GM23338 (cell line): Measurements from ENCODE around the gene CSTPP1. TPM values are rescaled to one million over a fixed set of nuclear protein-coding genes. Genes with fewer than 3 reads are reported as not detected.

Experiments
- ATAC-seq: fragments of 200-7000 bp; cut with Tn5 transposase; 3 replicates; pipeline ENCODE4 v1.9.1; 2020
- DNase-seq: peaks from one replicate; pipeline ENCODE4 v3.0.0-alpha.2; 2015; ENCODE audit warnings: low spot score
- H2AFZ ChIP-seq: fragments of 200-600 bp; sonication (generic); 2 replicates; pipeline ENCODE4 v1.8.0; 2016; ENCODE audit warnings: antibody characterized with exemption, mild to moderate bottlenecking, moderate library complexity
- H3F3A ChIP-seq: fragments of 200-600 bp; sonication (generic); replicated peaks from 2 replicates; pipeline ENCODE4 v1.8.0; 2017; ENCODE audit warnings: antibody characterized with exemption, mixed run types, low read depth
- H3K27ac ChIP-seq: fragments of 200-600 bp; sonication (generic); 2 replicates; pipeline ENCODE4 v1.6.1; 2016; ENCODE audit warnings: low read depth
- H3K27me3 ChIP-seq: fragments of 200-600 bp; sonication (generic); 2 replicates; pipeline ENCODE4 v1.8.0; 2016; ENCODE audit warnings: mild to moderate bottlenecking, mixed run types, moderate library complexity; ENCODE audit not compliant: insufficient read depth
- H3K36me3 ChIP-seq: fragments of 200-600 bp; sonication (generic); 2 replicates; pipeline ENCODE4 v1.8.0; 2016; ENCODE audit warnings: mild to moderate bottlenecking; ENCODE audit not compliant: insufficient read depth
- H3K4me1 ChIP-seq: fragments of 200-600 bp; sonication (generic); 2 replicates; pipeline ENCODE4 v1.8.0; 2016; ENCODE audit warnings: mild to moderate bottlenecking, moderate library complexity; ENCODE audit not compliant: insufficient read depth
- H3K4me2 ChIP-seq: fragments of 200-600 bp; sonication (generic); 2 replicates; pipeline ENCODE4 v1.7.1; 2017; ENCODE audit warnings: mixed run types
- H3K4me3 ChIP-seq: fragments of 200-600 bp; sonication (generic); 2 replicates; pipeline ENCODE4 v1.6.1; 2016; ENCODE audit warnings: mixed run types
- H3K79me2 ChIP-seq: fragments of 200-600 bp; sonication (generic); replicated peaks from 2 replicates; pipeline ENCODE4 v1.8.0; 2017; ENCODE audit warnings: mild to moderate bottlenecking; ENCODE audit not compliant: insufficient read depth
- H3K9me2 ChIP-seq: fragments of 200-600 bp; sonication (generic); 2 replicates; pipeline ENCODE4 v1.8.0; 2017; ENCODE audit not compliant: insufficient read depth
- H4K20me1 ChIP-seq: fragments of 200-600 bp; sonication (generic); replicated peaks from 2 replicates; pipeline ENCODE4 v1.8.0; 2017; ENCODE audit warnings: mild to moderate bottlenecking; ENCODE audit not compliant: insufficient read depth
- H3K27ac Mint-ChIP-seq: 2 replicates; pipeline ENCODE4 v1.8.0; 2020; ENCODE audit warnings: inconsistent platforms, mild to moderate bottlenecking, moderate library complexity, mixed read lengths
- H3K27me3 Mint-ChIP-seq: 3 replicates; pipeline ENCODE4 v1.8.0; 2022; ENCODE audit warnings: low read depth, mild to moderate bottlenecking, moderate library complexity, mixed read lengths, inconsistent platforms; ENCODE audit not compliant: insufficient read depth, poor library complexity
- H3K36me3 Mint-ChIP-seq: 3 replicates; pipeline ENCODE4 v1.8.0; 2021; ENCODE audit warnings: low read depth, mild to moderate bottlenecking, inconsistent platforms, moderate library complexity, mixed read lengths
- H3K4me1 Mint-ChIP-seq: 3 replicates; pipeline ENCODE4 v1.8.0; 2020; ENCODE audit warnings: mild to moderate bottlenecking, inconsistent platforms, mixed read lengths
- H3K4me3 Mint-ChIP-seq: 3 replicates; pipeline ENCODE4 v1.8.0; 2021; ENCODE audit warnings: moderate library complexity, mild to moderate bottlenecking, inconsistent platforms, mixed read lengths
- H3K9me3 Mint-ChIP-seq: 3 replicates; pipeline ENCODE4 v1.8.0; 2020; ENCODE audit warnings: moderate library complexity, mild to moderate bottlenecking, inconsistent platforms, mixed read lengths
- CREB1 ChIP-seq: fragments of 250-450 bp; sonication (Bioruptor Pico); IDR thresholded peaks from 2 replicates; pipeline ENCODE4 v1.5.0; 2020; ENCODE audit warnings: low read depth, mild to moderate bottlenecking, moderate library complexity
- EZH2phosphoT487 ChIP-seq: fragments of 200-600 bp; sonication (generic); IDR thresholded peaks from one replicate; pipeline ENCODE4 v1.8.1; 2018; ENCODE audit warnings: antibody characterized with exemption; ENCODE audit not compliant: unreplicated experiment
- JUNB ChIP-seq: IDR thresholded peaks from one replicate; pipeline ENCODE4 v1.6.1; 2016; ENCODE audit warnings: antibody characterized with exemption; ENCODE audit not compliant: unreplicated experiment
- STAT1 ChIP-seq: IDR thresholded peaks from one replicate; pipeline ENCODE4 v1.6.1; 2016; ENCODE audit warnings: antibody characterized with exemption; ENCODE audit not compliant: unreplicated experiment
- polyA plus RNA-seq: library from polyadenylated mRNA; unstranded; fragments of >200 nt; fragmentation: Nextera tagmentation; extraction: Ambion mirVana; gene quantifications from 2 replicates; pipeline ENCODE4 v1.2.1, GENCODE V29; 2016
- total RNA-seq: library from RNA; depleted of rRNA; stranded (reverse); fragments of >200 nt; shearing (Covaris generic); gene quantifications from 2 replicates; pipeline ENCODE4 v1.2.3, GENCODE V29; 2014
- TF ChIP-seq, protein P1 (sequence below): IDR thresholded peaks from one replicate; pipeline ENCODE4 v1.6.1; 2018; ENCODE audit warnings: antibody characterized with exemption; ENCODE audit not compliant: unreplicated experiment
- TF ChIP-seq, protein P2 (sequence below), 2 experiments: fragments of 200-600 bp in 1 of 2; sonication (generic) in 1 of 2; conservative IDR thresholded peaks; 2 replicates each; pipeline versions ENCODE4 v1.5.1 to v1.6.1; 2016 to 2017; ENCODE audit warnings: antibody characterized with exemption in 2 of 2, low read depth in 2 of 2, mild to moderate bottlenecking in 2 of 2, moderate library complexity in 1 of 2
- TF ChIP-seq, protein P3 (sequence below): IDR thresholded peaks from 2 replicates; pipeline ENCODE4 v1.6.1; 2016; ENCODE audit warnings: antibody characterized with exemption
- TF ChIP-seq, protein P4 (sequence below): fragments of 250-450 bp; sonication (Bioruptor Pico); IDR thresholded peaks from 2 replicates; pipeline ENCODE4 v1.5.0; 2020; ENCODE audit warnings: mild to moderate bottlenecking, moderate library complexity

Gene CSTPP1
- total and polyA plus RNA-seq, 2 experiments from 2014 or later, result 23.5 to 42.6 TPM

DNA sequence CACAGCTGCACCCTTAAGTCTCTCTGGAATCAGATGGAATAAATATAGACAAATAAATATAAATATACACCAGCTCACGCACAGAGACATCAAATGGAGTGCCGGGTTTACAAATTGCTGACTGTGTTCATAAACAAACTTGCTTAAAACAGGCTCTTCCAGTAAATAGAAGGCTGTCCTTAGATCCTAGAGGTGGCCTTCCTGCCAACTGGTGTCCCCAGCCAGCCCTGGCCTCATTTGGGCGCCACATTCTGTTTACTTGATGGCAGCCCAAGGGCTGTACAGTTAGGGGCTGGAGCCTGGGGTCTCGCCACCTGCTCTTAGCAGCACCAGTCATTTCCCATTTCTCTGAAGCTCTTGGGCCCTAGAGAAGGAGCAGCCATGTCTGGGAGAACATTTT is 219.3 kb downstream of the CSTPP1 start:
- ATAC-seq, result no peak
- Histone ChIP-seq H3K27me3 (no peaks in the 10 kb centered on the region), H3K27ac (no peak overlapping the region), H3K4me3 (no peak overlapping the region), H2AFZ (no peak overlapping the region), H4K20me1 (no peaks in the 10 kb centered on the region; the same call in 1 of the 2 replicates), H3K36me3 (no peaks in the 10 kb centered on the region), H3K9me2 (no peaks in the 10 kb centered on the region), H3K4me1 (peaks cover 6% of the 10 kb centered on the region), H3K79me2 (no peaks in the 10 kb centered on the region), H3F3A (no peaks in the 10 kb centered on the region), H3K4me2 (no peak overlapping the region)
- TF ChIP-seq, protein P1, sequence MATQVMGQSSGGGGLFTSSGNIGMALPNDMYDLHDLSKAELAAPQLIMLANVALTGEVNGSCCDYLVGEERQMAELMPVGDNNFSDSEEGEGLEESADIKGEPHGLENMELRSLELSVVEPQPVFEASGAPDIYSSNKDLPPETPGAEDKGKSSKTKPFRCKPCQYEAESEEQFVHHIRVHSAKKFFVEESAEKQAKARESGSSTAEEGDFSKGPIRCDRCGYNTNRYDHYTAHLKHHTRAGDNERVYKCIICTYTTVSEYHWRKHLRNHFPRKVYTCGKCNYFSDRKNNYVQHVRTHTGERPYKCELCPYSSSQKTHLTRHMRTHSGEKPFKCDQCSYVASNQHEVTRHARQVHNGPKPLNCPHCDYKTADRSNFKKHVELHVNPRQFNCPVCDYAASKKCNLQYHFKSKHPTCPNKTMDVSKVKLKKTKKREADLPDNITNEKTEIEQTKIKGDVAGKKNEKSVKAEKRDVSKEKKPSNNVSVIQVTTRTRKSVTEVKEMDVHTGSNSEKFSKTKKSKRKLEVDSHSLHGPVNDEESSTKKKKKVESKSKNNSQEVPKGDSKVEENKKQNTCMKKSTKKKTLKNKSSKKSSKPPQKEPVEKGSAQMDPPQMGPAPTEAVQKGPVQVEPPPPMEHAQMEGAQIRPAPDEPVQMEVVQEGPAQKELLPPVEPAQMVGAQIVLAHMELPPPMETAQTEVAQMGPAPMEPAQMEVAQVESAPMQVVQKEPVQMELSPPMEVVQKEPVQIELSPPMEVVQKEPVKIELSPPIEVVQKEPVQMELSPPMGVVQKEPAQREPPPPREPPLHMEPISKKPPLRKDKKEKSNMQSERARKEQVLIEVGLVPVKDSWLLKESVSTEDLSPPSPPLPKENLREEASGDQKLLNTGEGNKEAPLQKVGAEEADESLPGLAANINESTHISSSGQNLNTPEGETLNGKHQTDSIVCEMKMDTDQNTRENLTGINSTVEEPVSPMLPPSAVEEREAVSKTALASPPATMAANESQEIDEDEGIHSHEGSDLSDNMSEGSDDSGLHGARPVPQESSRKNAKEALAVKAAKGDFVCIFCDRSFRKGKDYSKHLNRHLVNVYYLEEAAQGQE, result no peak
- TF ChIP-seq CREB1 (CRISPR knock-in tag) (no peak), STAT1 (no peak)
- TF ChIP-seq, protein P2, sequence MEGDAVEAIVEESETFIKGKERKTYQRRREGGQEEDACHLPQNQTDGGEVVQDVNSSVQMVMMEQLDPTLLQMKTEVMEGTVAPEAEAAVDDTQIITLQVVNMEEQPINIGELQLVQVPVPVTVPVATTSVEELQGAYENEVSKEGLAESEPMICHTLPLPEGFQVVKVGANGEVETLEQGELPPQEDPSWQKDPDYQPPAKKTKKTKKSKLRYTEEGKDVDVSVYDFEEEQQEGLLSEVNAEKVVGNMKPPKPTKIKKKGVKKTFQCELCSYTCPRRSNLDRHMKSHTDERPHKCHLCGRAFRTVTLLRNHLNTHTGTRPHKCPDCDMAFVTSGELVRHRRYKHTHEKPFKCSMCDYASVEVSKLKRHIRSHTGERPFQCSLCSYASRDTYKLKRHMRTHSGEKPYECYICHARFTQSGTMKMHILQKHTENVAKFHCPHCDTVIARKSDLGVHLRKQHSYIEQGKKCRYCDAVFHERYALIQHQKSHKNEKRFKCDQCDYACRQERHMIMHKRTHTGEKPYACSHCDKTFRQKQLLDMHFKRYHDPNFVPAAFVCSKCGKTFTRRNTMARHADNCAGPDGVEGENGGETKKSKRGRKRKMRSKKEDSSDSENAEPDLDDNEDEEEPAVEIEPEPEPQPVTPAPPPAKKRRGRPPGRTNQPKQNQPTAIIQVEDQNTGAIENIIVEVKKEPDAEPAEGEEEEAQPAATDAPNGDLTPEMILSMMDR (conservative IDR thresholded peaks at IDR 0.05; ENCODE audit: low read depth in 2 of 2), result no peak
- TF ChIP-seq, protein P3, sequence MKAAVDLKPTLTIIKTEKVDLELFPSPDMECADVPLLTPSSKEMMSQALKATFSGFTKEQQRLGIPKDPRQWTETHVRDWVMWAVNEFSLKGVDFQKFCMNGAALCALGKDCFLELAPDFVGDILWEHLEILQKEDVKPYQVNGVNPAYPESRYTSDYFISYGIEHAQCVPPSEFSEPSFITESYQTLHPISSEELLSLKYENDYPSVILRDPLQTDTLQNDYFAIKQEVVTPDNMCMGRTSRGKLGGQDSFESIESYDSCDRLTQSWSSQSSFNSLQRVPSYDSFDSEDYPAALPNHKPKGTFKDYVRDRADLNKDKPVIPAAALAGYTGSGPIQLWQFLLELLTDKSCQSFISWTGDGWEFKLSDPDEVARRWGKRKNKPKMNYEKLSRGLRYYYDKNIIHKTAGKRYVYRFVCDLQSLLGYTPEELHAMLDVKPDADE, result no peak
- no peaks in the 10 kb centered on the region for H3K9me3 Mint-ChIP-seq
- H3K4me1 Mint-ChIP-seq, result peaks cover 20% of the 10 kb centered on the region
- H3K27me3 Mint-ChIP-seq, result peaks cover 3% of the 10 kb centered on the region
- no peak overlapping the region for H3K27ac Mint-ChIP-seq
- no peak for DNase-seq
- no peaks in the 10 kb centered on the region; the same call in 2 of the 3 replicates for H3K36me3 Mint-ChIP-seq
- H3K4me3 Mint-ChIP-seq, result no peak overlapping the region

DNA sequence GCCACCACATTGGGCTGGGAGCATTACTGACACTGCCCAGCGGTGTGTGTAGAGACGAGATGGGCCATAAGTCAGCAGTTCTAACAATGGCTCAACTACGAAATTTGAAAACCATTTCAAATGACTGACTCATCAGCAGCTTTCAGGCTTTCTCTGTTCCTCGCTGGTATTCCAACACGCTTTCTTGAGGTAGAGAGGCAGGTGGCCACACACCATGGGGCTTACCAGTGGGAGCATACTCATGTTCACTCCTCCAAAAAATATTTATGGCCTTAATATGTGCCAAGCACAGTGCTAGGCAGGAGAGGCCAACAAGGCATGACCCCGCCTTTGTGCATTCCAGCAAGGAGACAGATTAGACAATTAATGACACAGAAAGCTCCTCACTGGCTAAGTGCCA is 219.8 kb downstream of the CSTPP1 start:
- H3K9me3 Mint-ChIP-seq, result no peaks in the 10 kb centered on the region

More for the DNA sequence above, 219.8 kb downstream of the CSTPP1 start:
- Mint-ChIP-seq H3K4me3 (no peak overlapping the region), H3K27ac (no peak overlapping the region), H3K36me3 (no peaks in the 10 kb centered on the region; the same call in 2 of the 3 replicates), H3K4me1 (peaks cover 20% of the 10 kb centered on the region), H3K27me3 (peaks cover 3% of the 10 kb centered on the region)
- H3K4me3 ChIP-seq, result no peak overlapping the region
- TF ChIP-seq, protein P4, sequence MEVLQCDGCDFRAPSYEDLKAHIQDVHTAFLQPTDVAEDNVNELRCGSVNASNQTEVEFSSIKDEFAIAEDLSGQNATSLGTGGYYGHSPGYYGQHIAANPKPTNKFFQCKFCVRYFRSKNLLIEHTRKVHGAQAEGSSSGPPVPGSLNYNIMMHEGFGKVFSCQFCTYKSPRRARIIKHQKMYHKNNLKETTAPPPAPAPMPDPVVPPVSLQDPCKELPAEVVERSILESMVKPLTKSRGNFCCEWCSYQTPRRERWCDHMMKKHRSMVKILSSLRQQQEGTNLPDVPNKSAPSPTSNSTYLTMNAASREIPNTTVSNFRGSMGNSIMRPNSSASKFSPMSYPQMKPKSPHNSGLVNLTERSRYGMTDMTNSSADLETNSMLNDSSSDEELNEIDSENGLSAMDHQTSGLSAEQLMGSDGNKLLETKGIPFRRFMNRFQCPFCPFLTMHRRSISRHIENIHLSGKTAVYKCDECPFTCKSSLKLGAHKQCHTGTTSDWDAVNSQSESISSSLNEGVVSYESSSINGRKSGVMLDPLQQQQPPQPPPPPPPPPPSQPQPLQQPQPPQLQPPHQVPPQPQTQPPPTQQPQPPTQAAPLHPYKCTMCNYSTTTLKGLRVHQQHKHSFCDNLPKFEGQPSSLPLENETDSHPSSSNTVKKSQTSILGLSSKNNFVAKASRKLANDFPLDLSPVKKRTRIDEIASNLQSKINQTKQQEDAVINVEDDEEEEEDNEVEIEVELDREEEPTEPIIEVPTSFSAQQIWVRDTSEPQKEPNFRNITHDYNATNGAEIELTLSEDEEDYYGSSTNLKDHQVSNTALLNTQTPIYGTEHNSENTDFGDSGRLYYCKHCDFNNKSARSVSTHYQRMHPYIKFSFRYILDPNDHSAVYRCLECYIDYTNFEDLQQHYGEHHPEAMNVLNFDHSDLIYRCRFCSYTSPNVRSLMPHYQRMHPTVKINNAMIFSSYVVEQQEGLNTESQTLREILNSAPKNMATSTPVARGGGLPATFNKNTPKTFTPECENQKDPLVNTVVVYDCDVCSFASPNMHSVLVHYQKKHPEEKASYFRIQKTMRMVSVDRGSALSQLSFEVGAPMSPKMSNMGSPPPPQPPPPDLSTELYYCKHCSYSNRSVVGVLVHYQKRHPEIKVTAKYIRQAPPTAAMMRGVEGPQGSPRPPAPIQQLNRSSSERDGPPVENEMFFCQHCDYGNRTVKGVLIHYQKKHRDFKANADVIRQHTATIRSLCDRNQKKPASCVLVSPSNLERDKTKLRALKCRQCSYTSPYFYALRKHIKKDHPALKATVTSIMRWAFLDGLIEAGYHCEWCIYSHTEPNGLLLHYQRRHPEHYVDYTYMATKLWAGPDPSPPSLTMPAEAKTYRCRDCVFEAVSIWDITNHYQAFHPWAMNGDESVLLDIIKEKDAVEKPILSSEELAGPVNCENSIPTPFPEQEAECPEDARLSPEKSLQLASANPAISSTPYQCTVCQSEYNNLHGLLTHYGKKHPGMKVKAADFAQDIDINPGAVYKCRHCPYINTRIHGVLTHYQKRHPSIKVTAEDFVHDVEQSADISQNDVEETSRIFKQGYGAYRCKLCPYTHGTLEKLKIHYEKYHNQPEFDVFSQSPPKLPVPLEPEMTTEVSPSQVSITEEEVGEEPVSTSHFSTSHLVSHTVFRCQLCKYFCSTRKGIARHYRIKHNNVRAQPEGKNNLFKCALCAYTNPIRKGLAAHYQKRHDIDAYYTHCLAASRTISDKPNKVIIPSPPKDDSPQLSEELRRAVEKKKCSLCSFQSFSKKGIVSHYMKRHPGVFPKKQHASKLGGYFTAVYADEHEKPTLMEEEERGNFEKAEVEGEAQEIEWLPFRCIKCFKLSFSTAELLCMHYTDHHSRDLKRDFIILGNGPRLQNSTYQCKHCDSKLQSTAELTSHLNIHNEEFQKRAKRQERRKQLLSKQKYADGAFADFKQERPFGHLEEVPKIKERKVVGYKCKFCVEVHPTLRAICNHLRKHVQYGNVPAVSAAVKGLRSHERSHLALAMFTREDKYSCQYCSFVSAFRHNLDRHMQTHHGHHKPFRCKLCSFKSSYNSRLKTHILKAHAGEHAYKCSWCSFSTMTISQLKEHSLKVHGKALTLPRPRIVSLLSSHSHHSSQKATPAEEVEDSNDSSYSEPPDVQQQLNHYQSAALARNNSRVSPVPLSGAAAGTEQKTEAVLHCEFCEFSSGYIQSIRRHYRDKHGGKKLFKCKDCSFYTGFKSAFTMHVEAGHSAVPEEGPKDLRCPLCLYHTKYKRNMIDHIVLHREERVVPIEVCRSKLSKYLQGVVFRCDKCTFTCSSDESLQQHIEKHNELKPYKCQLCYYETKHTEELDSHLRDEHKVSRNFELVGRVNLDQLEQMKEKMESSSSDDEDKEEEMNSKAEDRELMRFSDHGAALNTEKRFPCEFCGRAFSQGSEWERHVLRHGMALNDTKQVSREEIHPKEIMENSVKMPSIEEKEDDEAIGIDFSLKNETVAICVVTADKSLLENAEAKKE, result no peak
- TF ChIP-seq EZH2phosphoT487, result no peak
- no peak for TF ChIP-seq JUNB
- no peaks in the 10 kb centered on the region; the same call in 1 of the 2 replicates for H4K20me1 ChIP-seq
- no peaks in the 10 kb centered on the region for H3K27me3 ChIP-seq
- DNase-seq (no peak), ATAC-seq (no peak)
- H3K4me1 ChIP-seq, result peaks cover 8% of the 10 kb centered on the region
- no peak overlapping the region for H3K27ac ChIP-seq
- no peaks in the 10 kb centered on the region for H3K79me2 ChIP-seq
- H3F3A ChIP-seq, result no peaks in the 10 kb centered on the region
- H3K36me3 ChIP-seq, result no peaks in the 10 kb centered on the region
- no peaks in the 10 kb centered on the region for H3K9me2 ChIP-seq
- H3K4me2 ChIP-seq, result no peak overlapping the region
- H2AFZ ChIP-seq, result no peak overlapping the region
